AG09309 (cell line): Measurements from ENCODE around the gene CASP8AP2.
"Not testable (repeated sequence)": the region's sequence is repeated elsewhere in the genome, so short reads cannot be mapped to it uniquely, and the experiment has no call there.

Source experiments
- DNase-seq: peaks from one replicate; pipeline ENCODE4 v3.0.0-alpha.2; 2010; ENCODE audit warnings: low read depth
- H3K4me3 ChIP-seq: 2 replicates; pipeline ENCODE4 v1.5.1; 2011; ENCODE audit warnings: mild to moderate bottlenecking, low read depth, low read length, moderate library complexity; ENCODE audit not compliant: control insufficient read depth
- CTCF ChIP-seq: IDR thresholded peaks from 2 replicates; pipeline ENCODE4 v1.5.1; 2011; ENCODE audit warnings: mild to moderate bottlenecking, low read depth, low read length, inconsistent platforms; ENCODE audit not compliant: insufficient read depth, control insufficient read depth; ENCODE audit errors: missing control alignments

Gene CASP8AP2

DNA sequence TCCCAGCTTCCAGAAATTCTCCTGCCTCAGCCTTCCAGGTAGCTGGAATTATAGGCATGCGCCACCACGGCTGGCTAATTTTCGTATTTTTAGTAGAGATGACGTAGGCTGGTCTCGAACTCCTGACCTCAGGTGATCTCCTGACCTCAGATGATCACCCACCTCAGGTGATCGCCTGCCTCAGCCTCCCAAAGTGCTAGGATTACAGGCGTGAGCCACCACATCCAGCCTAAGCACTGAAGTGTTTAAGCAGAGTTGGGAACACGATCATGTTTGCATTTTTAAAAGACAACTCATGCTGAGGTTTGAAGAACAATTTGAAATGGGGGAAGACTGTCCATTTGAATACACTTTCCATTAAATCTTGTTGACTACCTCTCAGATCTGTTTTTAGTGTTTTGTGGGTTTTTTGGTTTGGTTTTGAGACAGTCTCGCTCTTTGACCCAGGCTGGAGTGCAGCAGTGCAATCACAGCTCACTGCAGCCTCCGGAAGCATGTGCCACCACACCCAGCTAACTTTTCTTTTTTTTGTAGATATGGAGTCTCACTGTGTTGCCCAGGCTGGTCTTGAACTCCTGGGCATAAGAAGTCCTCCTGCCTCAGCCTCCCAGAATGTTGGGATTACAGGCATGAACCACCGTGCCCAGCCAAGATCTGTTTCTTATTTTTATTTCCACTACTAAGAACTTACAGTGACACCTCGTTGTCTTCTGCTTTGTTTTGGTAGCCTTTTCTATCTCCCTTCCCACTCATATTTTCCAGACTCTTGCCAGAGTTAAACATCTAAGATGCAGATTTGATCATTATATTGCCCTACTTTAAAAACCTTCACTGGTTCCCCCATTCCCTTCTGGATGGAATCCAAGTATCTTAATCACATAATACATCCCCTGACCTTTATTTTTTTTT lies 5.5 kb downstream of the CASP8AP2 start:
- no peak for DNase-seq
- H3K4me3 ChIP-seq: no peak overlapping the region
- TF ChIP-seq CTCF: no peak

GRCh38 chr6:89836639-89837222 lies 7.1 kb downstream of the CASP8AP2 start:
- DNase-seq: no peak
- H3K4me3 ChIP-seq: no peak overlapping the region
- no peak for TF ChIP-seq CTCF

DNA sequence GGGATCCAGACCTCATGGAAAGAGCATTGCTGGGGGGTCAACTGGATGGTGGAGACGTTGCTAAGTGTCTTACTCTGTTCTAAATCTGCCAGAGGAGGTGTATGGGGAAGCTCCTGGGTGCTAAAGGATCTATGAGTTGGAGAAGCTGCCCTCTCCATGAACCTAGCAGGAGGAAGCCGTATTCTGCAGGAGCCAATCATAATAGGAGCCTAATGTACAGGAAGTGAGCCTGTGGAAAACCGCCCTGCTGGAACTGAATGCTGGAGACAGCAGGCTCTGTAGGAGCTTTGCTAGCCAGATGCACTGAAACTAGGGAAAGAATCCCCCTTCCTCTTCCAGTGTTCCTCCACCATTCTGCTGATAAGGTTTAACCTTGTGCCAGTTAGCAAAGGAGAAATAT lies 10.9 kb downstream of the CASP8AP2 start:
- TF ChIP-seq CTCF: no peak
- no peak overlapping the region for H3K4me3 ChIP-seq
- DNase-seq: no peak

GRCh38 chr6:89842228-89842627 lies 12.5 kb downstream of the CASP8AP2 start:
- no peak overlapping the region for H3K4me3 ChIP-seq
- DNase-seq: no peak
- no peak for TF ChIP-seq CTCF

GRCh38 chr6:89843070-89843469 lies 13.4 kb downstream of the CASP8AP2 start:
- no peak for TF ChIP-seq CTCF
- H3K4me3 ChIP-seq: no peak overlapping the region
- DNase-seq: no peak

- not testable (repeated sequence) for DNase-seq
These were observed 17.8 kb downstream of the CASP8AP2 start for GRCh38 chr6:89847513-89847912.

GRCh38 chr6:89853068-89853467 lies 23.4 kb downstream of the CASP8AP2 start:
- DNase-seq: no peak
- no peak overlapping the region for H3K4me3 ChIP-seq
- no peak for TF ChIP-seq CTCF

More at GRCh38 chr6:89847513-89847912, 17.8 kb downstream of the CASP8AP2 start:
- not testable (repeated sequence) for H3K4me3 ChIP-seq
